Colonic mucosa (tissue), 4 donors: Measurements from ENCODE around the gene GNG3. TPM values are rescaled to one million over a fixed set of nuclear protein-coding genes. Genes with fewer than 3 reads are reported as not detected.

Source experiments
- DNase-seq: peaks from one replicate; pipeline ENCODE4 v3.0.0-alpha.2; 2020
- H3K27ac ChIP-seq: fragments of 200-600 bp; one replicate; pipeline ENCODE4 v1.8.0; 2021
- H3K27me3 ChIP-seq: fragments of 200-600 bp; one replicate; pipeline ENCODE4 v1.8.0; 2021
- H3K36me3 ChIP-seq: fragments of 200-600 bp; one replicate; pipeline ENCODE4 v1.8.0; 2021
- H3K4me1 ChIP-seq: fragments of 200-600 bp; one replicate; pipeline ENCODE4 v1.8.0; 2021; ENCODE audit warnings: mild to moderate bottlenecking
- H3K4me3 ChIP-seq: fragments of 200-600 bp; one replicate; pipeline ENCODE4 v1.8.0; 2021
- H3K9ac ChIP-seq, 2 donors: one replicate each; pipeline ENCODE4 v1.7.0; 2013; ENCODE audit warnings: control low read depth in 2 of 2, low read depth in 2 of 2, low read length in 2 of 2
- H3K9me3 ChIP-seq: fragments of 200-600 bp; one replicate; pipeline ENCODE4 v1.8.0; 2021
- intact Hi-C: fragments of 100-400 bp; cut with DNase I; formaldehyde crosslinking; loops from one replicate; pipeline ENCODE4 v1.14.1; 2022
- total RNA-seq, 2 donors: library from RNA; stranded (reverse); fragmentation: NEBNext Ultra II Directional in 1 of 2; extraction: Animal tissue kit (Norgen Biotek cat#: 25700) in 1 of 2; gene quantifications; one replicate each; pipeline ENCODE4 v1.2.1, GENCODE V29; 2021
- TF ChIP-seq, protein P1 (sequence below): fragments of 200-600 bp; IDR thresholded peaks from one replicate; pipeline ENCODE4 v1.8.0; 2022; ENCODE audit warnings: antibody characterized with exemption, mild to moderate bottlenecking
- donor health status: healthy.
- donor health status: DM: no; HTN: no; CAD: no.
- donor health status: DM: no; HTN: no; CAD: no.

The GNG3 gene
- total RNA-seq, 2 donors from 2014 or later: 0.56 TPM; not detected in 1

DNA sequence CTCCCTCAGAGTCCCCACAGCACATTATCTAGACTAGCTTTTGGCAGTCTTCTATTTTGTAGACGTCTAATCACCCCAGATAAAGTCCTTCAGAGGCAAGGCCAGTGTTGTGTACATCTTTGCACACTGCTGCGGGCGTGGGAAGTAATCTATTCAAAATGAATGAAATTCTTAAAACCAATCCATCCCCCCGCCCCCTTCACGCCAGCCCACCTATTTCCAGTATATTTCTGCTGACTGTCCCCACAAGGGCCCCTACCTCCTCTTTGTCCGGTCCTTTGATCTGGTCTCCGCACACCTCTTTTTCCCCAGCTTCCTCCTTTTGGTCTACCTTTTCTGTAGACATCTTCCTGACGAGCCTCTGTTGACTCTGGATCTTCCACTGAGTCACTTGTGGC lies 627 bp upstream of the GNG3 start:
- H3K9ac ChIP-seq: peak overlapping the region; percentile 64 to 95
- H3K27ac ChIP-seq: peak overlapping the region; percentile 82
- no peak for DNase-seq
- intact Hi-C loops: no loop called here
- H3K36me3 ChIP-seq: no peaks in the 10 kb centered on the region
- H3K27me3 ChIP-seq: no peaks in the 10 kb centered on the region
- H3K4me3 ChIP-seq: peak overlapping the region; percentile 71
- H3K4me1 ChIP-seq: peaks cover 8% of the 10 kb centered on the region
- TF ChIP-seq, protein P1, sequence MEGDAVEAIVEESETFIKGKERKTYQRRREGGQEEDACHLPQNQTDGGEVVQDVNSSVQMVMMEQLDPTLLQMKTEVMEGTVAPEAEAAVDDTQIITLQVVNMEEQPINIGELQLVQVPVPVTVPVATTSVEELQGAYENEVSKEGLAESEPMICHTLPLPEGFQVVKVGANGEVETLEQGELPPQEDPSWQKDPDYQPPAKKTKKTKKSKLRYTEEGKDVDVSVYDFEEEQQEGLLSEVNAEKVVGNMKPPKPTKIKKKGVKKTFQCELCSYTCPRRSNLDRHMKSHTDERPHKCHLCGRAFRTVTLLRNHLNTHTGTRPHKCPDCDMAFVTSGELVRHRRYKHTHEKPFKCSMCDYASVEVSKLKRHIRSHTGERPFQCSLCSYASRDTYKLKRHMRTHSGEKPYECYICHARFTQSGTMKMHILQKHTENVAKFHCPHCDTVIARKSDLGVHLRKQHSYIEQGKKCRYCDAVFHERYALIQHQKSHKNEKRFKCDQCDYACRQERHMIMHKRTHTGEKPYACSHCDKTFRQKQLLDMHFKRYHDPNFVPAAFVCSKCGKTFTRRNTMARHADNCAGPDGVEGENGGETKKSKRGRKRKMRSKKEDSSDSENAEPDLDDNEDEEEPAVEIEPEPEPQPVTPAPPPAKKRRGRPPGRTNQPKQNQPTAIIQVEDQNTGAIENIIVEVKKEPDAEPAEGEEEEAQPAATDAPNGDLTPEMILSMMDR: no peak
- no peaks in the 10 kb centered on the region for H3K9me3 ChIP-seq

DNA sequence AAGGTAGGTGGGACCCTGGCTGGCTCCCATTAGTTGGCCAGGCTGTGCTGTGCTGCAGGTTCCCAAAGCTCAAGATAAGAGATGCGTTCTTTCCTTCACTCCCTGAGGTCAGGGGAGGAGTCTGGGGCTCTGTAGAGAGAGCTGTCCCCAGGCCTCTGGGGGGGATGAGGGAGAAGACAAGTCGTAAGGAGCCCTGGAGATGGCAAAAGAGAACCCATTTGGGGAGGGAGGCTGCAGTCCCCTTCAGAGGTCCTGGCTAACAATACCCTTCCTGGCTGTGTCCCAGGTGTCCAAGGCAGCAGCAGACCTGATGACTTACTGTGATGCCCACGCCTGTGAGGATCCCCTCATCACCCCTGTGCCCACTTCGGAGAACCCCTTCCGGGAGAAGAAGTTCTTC lies 916 bp downstream of the GNG3 start:
- peak overlapping the region; percentile 49 for H3K4me3 ChIP-seq
- no peaks in the 10 kb centered on the region for H3K9me3 ChIP-seq
- H3K4me1 ChIP-seq: peaks cover 8% of the 10 kb centered on the region
- intact Hi-C loops: no loop called here
- H3K36me3 ChIP-seq: no peaks in the 10 kb centered on the region
- peak overlapping the region; percentile 75 to 95 for H3K9ac ChIP-seq
- no peak for DNase-seq
- TF ChIP-seq, protein P1: no peak
- H3K27ac ChIP-seq: peak overlapping the region; percentile 91
- H3K27me3 ChIP-seq: no peaks in the 10 kb centered on the region

DNA sequence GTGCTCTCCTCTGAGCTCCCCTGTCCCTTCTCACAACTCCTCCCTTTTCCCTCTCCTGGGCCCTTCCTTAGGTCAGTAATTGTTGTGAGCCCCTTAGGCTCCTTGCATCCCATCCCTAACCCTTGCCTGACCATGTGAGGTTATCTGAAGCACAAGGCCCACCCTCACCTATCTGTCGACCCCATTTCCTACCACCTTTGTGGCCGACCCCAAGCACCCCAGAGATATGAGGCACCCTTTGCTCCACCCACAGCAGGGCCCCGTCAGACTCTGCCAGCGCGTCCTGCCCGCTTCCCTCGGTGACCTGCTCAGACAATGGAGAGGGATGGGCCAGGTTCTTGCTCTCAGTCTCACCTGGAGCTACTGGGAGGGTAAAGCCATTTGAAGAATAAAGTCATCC lies 1.3 kb downstream of the GNG3 start:
- peak; percentile 59 for DNase-seq
- Histone ChIP-seq H3K4me1 (peaks cover 8% of the 10 kb centered on the region), H3K27me3 (no peaks in the 10 kb centered on the region), H3K9me3 (no peaks in the 10 kb centered on the region), H3K27ac (peak overlapping the region; percentile 91), H3K4me3 (peak overlapping the region; percentile 49), H3K9ac (peak overlapping the region; percentile 75 to 95), H3K36me3 (no peaks in the 10 kb centered on the region)
- intact Hi-C loops: no loop called here
- TF ChIP-seq, protein P1: no peak

DNA sequence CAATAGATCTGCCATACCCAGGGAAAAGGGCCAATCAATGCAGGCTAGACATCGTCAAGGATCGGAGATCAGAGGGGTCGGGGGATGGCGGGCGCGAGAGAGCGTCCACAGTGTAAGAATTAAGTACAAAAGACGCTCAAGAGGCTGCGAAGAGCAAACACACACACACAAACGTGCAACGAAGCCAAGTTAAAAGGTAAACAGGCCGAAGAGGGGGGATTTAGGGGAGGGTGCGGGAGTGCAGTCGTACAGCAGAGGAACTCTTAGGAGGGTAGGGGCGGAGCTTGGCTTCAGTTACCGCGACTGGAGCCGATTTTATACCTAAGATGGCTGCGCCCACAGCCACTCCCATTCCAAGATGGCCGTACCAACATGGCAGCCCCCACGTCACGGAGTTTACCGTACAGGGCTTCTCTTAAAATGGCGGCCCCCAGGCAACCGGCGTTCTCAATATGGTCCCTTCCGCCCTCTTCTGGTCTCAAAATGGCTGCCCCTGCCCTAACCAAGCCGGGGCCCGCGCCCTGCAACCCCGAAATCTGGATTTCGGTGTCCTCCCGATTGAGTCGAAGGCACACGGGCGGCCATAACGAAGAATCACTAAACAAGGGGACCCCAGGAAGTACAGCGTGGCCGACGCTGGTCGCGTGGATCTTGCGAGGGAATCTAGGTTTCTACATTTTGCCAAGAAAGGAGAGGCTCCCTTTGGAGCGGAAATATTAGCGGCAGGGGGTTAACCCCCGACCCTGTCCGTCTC lies 1.9 kb downstream of the GNG3 start:
- Histone ChIP-seq H3K9me3 (no peaks in the 10 kb centered on the region), H3K36me3 (no peaks in the 10 kb centered on the region), H3K4me3 (peak overlapping the region; percentile 49), H3K27ac (peak overlapping the region; percentile 91), H3K27me3 (no peaks in the 10 kb centered on the region), H3K9ac (peak overlapping the region; percentile 75 to 95), H3K4me1 (peaks cover 8% of the 10 kb centered on the region)
- DNase-seq: peak; percentile 97
- TF ChIP-seq, protein P1: no peak
- intact Hi-C loops: no loop called here

DNA sequence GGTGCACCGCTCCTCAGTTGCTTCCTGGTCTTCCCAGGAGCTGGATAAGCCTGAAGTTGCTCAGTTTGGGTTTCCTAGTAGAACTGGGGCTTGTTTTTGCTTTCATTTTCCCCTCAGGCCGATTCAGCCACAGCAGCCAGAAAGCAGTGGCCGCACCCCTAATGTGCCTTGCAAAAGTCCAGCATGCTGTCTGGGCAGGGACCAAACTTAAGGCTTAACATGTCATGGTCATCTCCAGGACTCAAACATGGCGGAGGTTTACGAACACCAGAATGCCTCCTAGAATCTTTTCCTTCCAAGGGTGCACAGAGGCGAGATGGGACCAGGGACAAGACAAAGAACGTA lies 2.5 kb downstream of the GNG3 start:
- TF ChIP-seq, protein P1: no peak
- H3K27me3 ChIP-seq: no peaks in the 10 kb centered on the region
- H3K36me3 ChIP-seq: no peaks in the 10 kb centered on the region
- intact Hi-C loops: loop anchor here (5.0 to 10.0 kb wide), 2 partner anchors 55 to 112 kb away; partner anchors contain the start of gene POLR2G
- H3K9ac ChIP-seq: peak overlapping the region; percentile 75 to 95
- peak; percentile 45 for DNase-seq
- no peaks in the 10 kb centered on the region for H3K9me3 ChIP-seq
- peak overlapping the region; percentile 91 for H3K27ac ChIP-seq
- peak overlapping the region; percentile 49 for H3K4me3 ChIP-seq
- H3K4me1 ChIP-seq: peaks cover 8% of the 10 kb centered on the region
